Gastrocnemius medialis (tissue), 4 donors: ENCODE data around the gene SVOPL. TPM values are rescaled to one million over a fixed set of nuclear protein-coding genes. Genes with fewer than 3 reads are reported as not detected.

Source experiments
- ATAC-seq, 2 donors: fragments of 150-250 bp; one replicate each; pipeline ENCODE4 v1.9.1; 2016
- DNase-seq, 2 donors: peaks; one replicate each; pipeline ENCODE4 v3.0.0-alpha.2; 2019
- H3K27ac ChIP-seq, 4 donors: fragments of 200-600 bp; sonication (generic); 1 replicate in 1 of 4; 2 replicates in 3 of 4; pipeline ENCODE4 v1.5.1; 2016 to 2018; ENCODE audit warnings: mild to moderate bottlenecking in 2 of 4, moderate library complexity in 1 of 4
- H3K27me3 ChIP-seq, 3 donors: fragments of 200-600 bp; sonication (generic) in 2 of 3; 1 replicate in 1 of 3; 2 replicates in 2 of 3; pipeline versions ENCODE4 v1.5.1 to v1.6.0; 2016 to 2019; ENCODE audit warnings: mild to moderate bottlenecking in 1 of 3, moderate library complexity in 1 of 3
- H3K36me3 ChIP-seq, 2 donors: fragments of 200-600 bp; sonication (generic) in 1 of 2; one replicate each; pipeline ENCODE4 v1.5.1; 2017 to 2018
- H3K4me1 ChIP-seq, 2 donors: fragments of 200-600 bp; sonication (generic) in 1 of 2; one replicate each; pipeline ENCODE4 v1.5.1; 2016 to 2017; ENCODE audit warnings: mild to moderate bottlenecking in 2 of 2
- H3K4me3 ChIP-seq, 4 donors: fragments of 200-600 bp; sonication (generic) in 3 of 4; 1 replicate in 1 of 4; 2 replicates in 3 of 4; pipeline ENCODE4 v1.5.1; 2016 to 2019; ENCODE audit warnings: mild to moderate bottlenecking in 2 of 4
- H3K9me3 ChIP-seq, 3 donors: fragments of 200-600 bp; sonication (generic) in 2 of 3; 1 replicate in 1 of 3; 2 replicates in 2 of 3; pipeline ENCODE4 v1.5.1; 2016 to 2019
- CTCF ChIP-seq, 5 experiments: fragments of 450-650 bp in 3 of 5; fragments of 200-600 bp in 2 of 5; sonication (generic) in 2 of 5; IDR thresholded peaks in 4 of 5; conservative IDR thresholded peaks in 1 of 5; 1 replicate in 4 of 5; 2 replicates in 1 of 5; pipeline ENCODE4 v1.5.1; 2016 to 2019; ENCODE audit warnings: antibody characterized with exemption in 5 of 5, mild to moderate bottlenecking in 3 of 5, moderate library complexity in 3 of 5
- POLR2A ChIP-seq, 2 donors: fragments of 450-650 bp; IDR thresholded peaks; one replicate each; pipeline ENCODE4 v1.6.1; 2017; ENCODE audit warnings: antibody characterized with exemption in 2 of 2, mild to moderate bottlenecking in 2 of 2, moderate library complexity in 2 of 2
- in situ Hi-C, 4 donors: fragments of 200-750 bp; cut with MboI; loops; one replicate each; pipeline versions ENCODE4 v1.15.0 to v1.8.0; 2017; ENCODE audit warnings: low sequenced_read_pairs in 4 of 4
- intact Hi-C: fragments of 100-400 bp; cut with DNase I; formaldehyde crosslinking; loops from one replicate; pipeline ENCODE4 v1.15.1; 2023; ENCODE audit warnings: low total_unique reads
- total RNA-seq, 4 donors: library from RNA; depleted of rRNA; stranded (reverse); fragments of >200 nt; gene quantifications; one replicate each; pipeline versions ENCODE4 v1.1.0 to v1.2.3, GENCODE V29; 2016

SVOPL gene
- total RNA-seq, 4 donors from 2014 or later: not detected

GRCh38 chr7:138713191-138713590, 12.0 kb upstream of the SVOPL start:
- Histone ChIP-seq H3K36me3 (no peaks in the 10 kb centered on the region), H3K9me3 (no peaks in the 10 kb centered on the region), H3K27me3 (no peaks in the 10 kb centered on the region), H3K4me3 (no peak overlapping the region), H3K27ac (no peak overlapping the region), H3K4me1 (no peaks in the 10 kb centered on the region)
- no peak for ATAC-seq
- intact Hi-C loops: no loop called here
- TF ChIP-seq POLR2A (IDR thresholded peaks at IDR 0.05): no peak
- no peak for TF ChIP-seq CTCF (IDR thresholded peaks at IDR 0.05 in 4 of 5, conservative IDR thresholded peaks at IDR 0.05 in 1 of 5)
- in situ Hi-C loops: no loop called here
- no peak for DNase-seq

DNA sequence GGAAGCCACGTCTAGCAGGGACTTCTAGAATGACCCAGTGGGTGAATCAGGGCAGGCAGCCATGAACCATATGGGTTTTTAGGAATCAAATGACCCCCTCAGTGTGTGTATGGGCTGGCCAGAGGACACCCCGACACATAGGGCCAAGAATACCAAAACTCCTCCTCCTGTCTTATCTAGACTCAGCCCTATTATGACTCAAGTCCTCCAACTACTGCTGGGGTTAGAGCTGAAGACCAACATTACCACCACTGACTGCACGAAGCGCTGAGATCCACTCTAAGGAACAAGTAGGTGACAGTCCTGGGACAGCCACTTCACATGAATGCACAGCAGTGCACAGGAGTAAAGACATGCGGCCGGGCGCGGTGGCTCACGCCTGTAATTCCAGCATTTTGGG, 11.5 kb upstream of the SVOPL start:
- no peak for TF ChIP-seq POLR2A (IDR thresholded peaks at IDR 0.05)
- no peak for TF ChIP-seq CTCF (IDR thresholded peaks at IDR 0.05 in 4 of 5, conservative IDR thresholded peaks at IDR 0.05 in 1 of 5)
- ATAC-seq: no peak
- in situ Hi-C loops (no loop called here), intact Hi-C loops (no loop called here)
- Histone ChIP-seq H3K27me3 (no peaks in the 10 kb centered on the region), H3K9me3 (no peaks in the 10 kb centered on the region), H3K4me1 (no peaks in the 10 kb centered on the region), H3K36me3 (no peaks in the 10 kb centered on the region), H3K4me3 (no peak overlapping the region), H3K27ac (no peak overlapping the region)
- no peak for DNase-seq

GRCh38 chr7:138710536-138711385, 9.6 kb upstream of the SVOPL start:
- ATAC-seq: no peak
- no peak for DNase-seq
- no peak for TF ChIP-seq CTCF (IDR thresholded peaks at IDR 0.05 in 4 of 5, conservative IDR thresholded peaks at IDR 0.05 in 1 of 5)
- intact Hi-C loops: no loop called here
- Histone ChIP-seq H3K27me3 (no peaks in the 10 kb centered on the region), H3K4me3 (no peak overlapping the region), H3K27ac (no peak overlapping the region), H3K36me3 (no peaks in the 10 kb centered on the region), H3K9me3 (no peaks in the 10 kb centered on the region), H3K4me1 (no peaks in the 10 kb centered on the region)
- in situ Hi-C loops: no loop called here

GRCh38 chr7:138705167-138705566, 4.0 kb upstream of the SVOPL start:
- intact Hi-C loops (no loop called here), in situ Hi-C loops (no loop called here)
- Histone ChIP-seq H3K4me3 (no peak overlapping the region), H3K4me1 (no peaks in the 10 kb centered on the region), H3K36me3 (no peaks in the 10 kb centered on the region), H3K27ac (no peak overlapping the region), H3K9me3 (no peaks in the 10 kb centered on the region), H3K27me3 (no peaks in the 10 kb centered on the region)
- no peak for DNase-seq
- no peak for TF ChIP-seq POLR2A (IDR thresholded peaks at IDR 0.05)
- no peak for TF ChIP-seq CTCF (IDR thresholded peaks at IDR 0.05 in 4 of 5, conservative IDR thresholded peaks at IDR 0.05 in 1 of 5)
- no peak for ATAC-seq

GRCh38 chr7:138701537-138701923, 368 bp upstream of the SVOPL start:
- H3K27me3 ChIP-seq: no peaks in the 10 kb centered on the region
- TF ChIP-seq POLR2A (IDR thresholded peaks at IDR 0.05) (no peak), CTCF (IDR thresholded peaks at IDR 0.05 in 4 of 5, conservative IDR thresholded peaks at IDR 0.05 in 1 of 5) (no peak)

More at GRCh38 chr7:138701537-138701923, 368 bp upstream of the SVOPL start:
- H3K4me1 ChIP-seq: no peaks in the 10 kb centered on the region
- intact Hi-C loops (no loop called here), in situ Hi-C loops (no loop called here)
- no peaks in the 10 kb centered on the region for H3K36me3 ChIP-seq
- ATAC-seq (no peak), DNase-seq (no peak)
- H3K27ac ChIP-seq: no peak overlapping the region
- H3K4me3 ChIP-seq: no peak overlapping the region
- no peaks in the 10 kb centered on the region for H3K9me3 ChIP-seq
